HEK293 (cell line): ENCODE data around the gene CLDN3.

Experiments
- ATF2 ChIP-seq: fragments of 450-650 bp; formaldehyde crosslinking; IDR thresholded peaks from 2 replicates; pipeline ENCODE4 v1.5.1; 2016; ENCODE audit warnings: missing biosample characterization, missing genetic modification characterization, low read depth
- HOXA7 ChIP-seq: sonication (generic); formaldehyde crosslinking; IDR thresholded peaks from 2 replicates; pipeline ENCODE4 v1.8.1; 2022; ENCODE audit warnings: missing genetic modification reagents, borderline replicate concordance
- MZF1 ChIP-seq: fragments of 450-650 bp; formaldehyde crosslinking; IDR thresholded peaks from 2 replicates; pipeline ENCODE4 v1.5.1; 2017; ENCODE audit warnings: missing biosample characterization, missing genetic modification characterization, borderline replicate concordance
- PRDM1 ChIP-seq: fragments of 450-650 bp; formaldehyde crosslinking; IDR thresholded peaks from 2 replicates; pipeline ENCODE4; 2016; ENCODE audit warnings: missing biosample characterization, missing genetic modification characterization
- ZFHX2 ChIP-seq: fragments of 450-650 bp; formaldehyde crosslinking; conservative IDR thresholded peaks from 2 replicates; pipeline ENCODE4 v1.5.1; 2016; ENCODE audit warnings: missing biosample characterization, missing genetic modification characterization
- ZNF138 ChIP-seq: fragments of 450-650 bp; formaldehyde crosslinking; IDR thresholded peaks from 2 replicates; pipeline ENCODE4 v1.5.1; 2016; ENCODE audit warnings: missing biosample characterization, missing genetic modification characterization, borderline replicate concordance
- ZNF140 ChIP-seq: fragments of 450-650 bp; formaldehyde crosslinking; IDR thresholded peaks from 2 replicates; pipeline ENCODE4 v1.5.1; 2016; ENCODE audit warnings: missing biosample characterization, missing genetic modification characterization
- ZNF530 ChIP-seq: fragments of 450-650 bp; formaldehyde crosslinking; IDR thresholded peaks from 2 replicates; pipeline ENCODE4 v1.5.1; 2016; ENCODE audit warnings: low read depth, missing biosample characterization, missing genetic modification characterization
- ZNF560 ChIP-seq: fragments of 450-650 bp; formaldehyde crosslinking; IDR thresholded peaks from 2 replicates; pipeline ENCODE4 v1.5.1; 2017; ENCODE audit warnings: missing biosample characterization, missing genetic modification characterization, borderline replicate concordance
- ZNF777 ChIP-seq: fragments of 450-650 bp; formaldehyde crosslinking; IDR thresholded peaks from 2 replicates; pipeline ENCODE4 v1.5.1; 2017; ENCODE audit warnings: missing biosample characterization, missing genetic modification characterization, borderline replicate concordance
- TF ChIP-seq, protein P1 (sequence below): fragments of 450-650 bp; formaldehyde crosslinking; IDR thresholded peaks from 2 replicates; pipeline ENCODE4 v1.5.1; 2016; ENCODE audit warnings: missing biosample characterization, missing genetic modification characterization
- TF ChIP-seq, protein P2 (sequence below): fragments of 450-650 bp; formaldehyde crosslinking; IDR thresholded peaks from 2 replicates; pipeline ENCODE4 v1.5.1; 2016; ENCODE audit warnings: missing biosample characterization, missing genetic modification characterization

DNA sequence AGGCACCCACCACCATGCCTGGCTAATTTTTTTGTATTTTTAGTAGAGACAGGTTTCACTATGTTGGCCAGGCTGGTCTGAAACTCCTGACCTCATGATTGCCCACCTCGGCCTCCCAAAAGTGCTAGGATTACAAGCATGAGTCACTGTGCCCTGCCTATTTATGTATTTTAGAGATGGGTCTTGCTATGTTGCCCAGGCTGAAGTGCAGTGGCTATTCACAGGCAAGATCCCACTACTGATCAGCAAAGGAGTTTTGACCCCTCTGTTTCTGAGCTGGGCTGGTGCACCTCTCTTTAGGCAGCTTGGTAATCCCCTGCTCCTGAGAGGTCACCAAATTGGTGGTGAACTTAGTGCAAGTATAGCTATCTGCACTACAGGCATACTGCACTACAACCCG is 37.7 kb downstream of the CLDN3 start:
- TF ChIP-seq, protein P1, sequence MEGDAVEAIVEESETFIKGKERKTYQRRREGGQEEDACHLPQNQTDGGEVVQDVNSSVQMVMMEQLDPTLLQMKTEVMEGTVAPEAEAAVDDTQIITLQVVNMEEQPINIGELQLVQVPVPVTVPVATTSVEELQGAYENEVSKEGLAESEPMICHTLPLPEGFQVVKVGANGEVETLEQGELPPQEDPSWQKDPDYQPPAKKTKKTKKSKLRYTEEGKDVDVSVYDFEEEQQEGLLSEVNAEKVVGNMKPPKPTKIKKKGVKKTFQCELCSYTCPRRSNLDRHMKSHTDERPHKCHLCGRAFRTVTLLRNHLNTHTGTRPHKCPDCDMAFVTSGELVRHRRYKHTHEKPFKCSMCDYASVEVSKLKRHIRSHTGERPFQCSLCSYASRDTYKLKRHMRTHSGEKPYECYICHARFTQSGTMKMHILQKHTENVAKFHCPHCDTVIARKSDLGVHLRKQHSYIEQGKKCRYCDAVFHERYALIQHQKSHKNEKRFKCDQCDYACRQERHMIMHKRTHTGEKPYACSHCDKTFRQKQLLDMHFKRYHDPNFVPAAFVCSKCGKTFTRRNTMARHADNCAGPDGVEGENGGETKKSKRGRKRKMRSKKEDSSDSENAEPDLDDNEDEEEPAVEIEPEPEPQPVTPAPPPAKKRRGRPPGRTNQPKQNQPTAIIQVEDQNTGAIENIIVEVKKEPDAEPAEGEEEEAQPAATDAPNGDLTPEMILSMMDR = no peak
- TF ChIP-seq, protein P2, sequence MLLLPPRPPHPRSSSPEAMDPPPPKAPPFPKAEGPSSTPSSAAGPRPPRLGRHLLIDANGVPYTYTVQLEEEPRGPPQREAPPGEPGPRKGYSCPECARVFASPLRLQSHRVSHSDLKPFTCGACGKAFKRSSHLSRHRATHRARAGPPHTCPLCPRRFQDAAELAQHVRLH = no peak
- no peak for TF ChIP-seq PRDM1 (tag by site-specific recombination)
- no peak for TF ChIP-seq ZNF138 (tag by site-specific recombination)
- TF ChIP-seq ZNF140 (tag by site-specific recombination) = no peak
- TF ChIP-seq ZNF560 (tag by site-specific recombination) = no peak
- no peak for TF ChIP-seq HOXA7
- TF ChIP-seq ZFHX2 = no peak
- TF ChIP-seq ATF2 (tag by site-specific recombination) = no peak
- no peak for TF ChIP-seq ZNF530 (tag by site-specific recombination)
- TF ChIP-seq MZF1 (tag by site-specific recombination) = no peak
- TF ChIP-seq ZNF777 (tag by site-specific recombination) = no peak
